H1 (cell line): ENCODE measurements around the gene INPP5F. TPM values are rescaled to one million over a fixed set of nuclear protein-coding genes. Genes with fewer than 3 reads are reported as not detected.

Experiments
- CTCF ChIA-PET: fragments of 300-600 bp; sonication (Branson Sonifier 250); formaldehyde crosslinking; loops from one replicate; lab custom pipeline; 2021; ENCODE audit not compliant: partially characterized antibody; lab: Charles Lee
- POLR2A ChIA-PET: fragments of 300-600 bp; sonication (Branson Sonifier 250); formaldehyde crosslinking; loops from one replicate; lab custom pipeline; 2021; ENCODE audit warnings: inconsistent platforms; ENCODE audit not compliant: partially characterized antibody; lab: Charles Lee
- DNase-seq, 2 experiments: peaks; one replicate each; pipeline versions ENCODE4 v3.0.0 to v3.0.0-alpha.2; 2010 to 2022; ENCODE audit warnings: low spot score in 2 of 2, low read depth in 1 of 2, mixed read lengths in 1 of 2
- FAIRE-seq: peaks from 2 replicates; lab custom pipeline; 2011; peaks lifted over from hg19 to GRCh38; lab: Jason Lieb, UNC
- H2AFZ ChIP-seq: 2 replicates; pipeline ENCODE4 v1.8.1; 2012; ENCODE audit warnings: low read length, inconsistent platforms
- H2AK5ac ChIP-seq: 2 replicates; pipeline ENCODE4 v1.6.1; 2013; ENCODE audit warnings: low read depth, low read length
- H2BK120ac ChIP-seq: replicated peaks from 2 replicates; pipeline ENCODE3; 2013; ENCODE audit warnings: low read depth, low read length, inconsistent platforms
- H2BK12ac ChIP-seq: 2 replicates; pipeline ENCODE4 v1.6.1; 2013; ENCODE audit warnings: low read depth, low read length
- H2BK15ac ChIP-seq: 2 replicates; pipeline ENCODE4 v1.6.1; 2013; ENCODE audit warnings: low read length
- H2BK20ac ChIP-seq: 2 replicates; pipeline ENCODE4 v1.6.1; 2013; ENCODE audit warnings: low read length
- H2BK5ac ChIP-seq: 2 replicates; pipeline ENCODE4 v1.6.1; 2013; ENCODE audit warnings: low read depth, low read length
- H3K14ac ChIP-seq: 2 replicates; pipeline ENCODE4 v1.6.1; 2013; ENCODE audit warnings: inconsistent platforms; ENCODE audit not compliant: insufficient read length
- H3K18ac ChIP-seq: 2 replicates; pipeline ENCODE4 v1.6.1; 2013; ENCODE audit warnings: low read length; ENCODE audit errors: extremely low read depth
- H3K23ac ChIP-seq: 2 replicates; pipeline ENCODE4 v1.6.1; 2013; ENCODE audit warnings: inconsistent platforms; ENCODE audit not compliant: insufficient read length
- H3K23me2 ChIP-seq: 2 replicates; pipeline ENCODE4 v1.6.1; 2013; ENCODE audit warnings: low read depth, low read length
- H3K27ac ChIP-seq: 2 replicates; pipeline ENCODE4 v1.6.1; 2011; ENCODE audit warnings: low read depth, low read length, inconsistent platforms
- H3K27me3 ChIP-seq, 4 experiments: replicated peaks in 1 of 4; 1 replicate in 1 of 4; 2 replicates in 3 of 4; pipeline versions ENCODE4 v1.6.1 to v1.8.1; 2011 to 2013; ENCODE audit warnings: low read length in 3 of 4, mild to moderate bottlenecking in 3 of 4, inconsistent platforms in 2 of 4, mixed read lengths in 2 of 4, moderate library complexity in 1 of 4; ENCODE audit not compliant: control insufficient read depth in 3 of 4, insufficient read depth in 3 of 4; ENCODE audit errors: extremely low read depth in 1 of 4
- H3K36me3 ChIP-seq, 4 experiments: 2 replicates each; pipeline versions ENCODE4 v1.6.1 to v1.8.1; 2011 to 2013; ENCODE audit warnings: mild to moderate bottlenecking in 4 of 4, low read length in 3 of 4, moderate library complexity in 2 of 4, control low read depth in 1 of 4, inconsistent platforms in 1 of 4; ENCODE audit not compliant: insufficient read depth in 4 of 4, control insufficient read depth in 2 of 4
- H3K4ac ChIP-seq: replicated peaks from 2 replicates; pipeline ENCODE3; 2013; ENCODE audit warnings: low read length, low read depth, mixed read lengths, inconsistent platforms; ENCODE audit not compliant: insufficient read length
- H3K4me1 ChIP-seq, 4 experiments: replicated peaks in 1 of 4; 1 replicate in 1 of 4; 2 replicates in 3 of 4; pipeline versions ENCODE4 v1.6.1 to v1.8.1; 2011 to 2013; ENCODE audit warnings: low read length in 3 of 4, inconsistent platforms in 2 of 4, mixed read lengths in 1 of 4; ENCODE audit not compliant: insufficient read depth in 4 of 4, control insufficient read depth in 3 of 4
- H3K4me2 ChIP-seq, 2 experiments: 2 replicates each; pipeline versions ENCODE4 v1.6.1 to v1.8.1; 2011 to 2013; ENCODE audit warnings: low read depth in 2 of 2, low read length in 2 of 2, control low read depth in 1 of 2, inconsistent platforms in 1 of 2, mild to moderate bottlenecking in 1 of 2; ENCODE audit not compliant: insufficient read depth in 1 of 2
- H3K4me3 ChIP-seq, 4 experiments: fragments of 200-600, 300-600 bp in 1 of 4; sonication (generic), shearing (Covaris generic), sonication (Bioruptor Twin) in 1 of 4; 2 replicates each; pipeline versions ENCODE4 v1.5.1 to v1.8.1; 2011 to 2016; ENCODE audit warnings: low read length in 4 of 4, low read depth in 3 of 4, control low read depth in 2 of 4, inconsistent platforms in 2 of 4, mild to moderate bottlenecking in 2 of 4, mixed read lengths in 1 of 4, moderate library complexity in 1 of 4; ENCODE audit not compliant: insufficient read depth in 2 of 4; ENCODE audit errors: extremely low read depth in 1 of 4
- H3K56ac ChIP-seq: replicated peaks from 2 replicates; pipeline ENCODE3; 2013; ENCODE audit warnings: low read depth, mild to moderate bottlenecking, mixed read lengths, low read length, inconsistent platforms; ENCODE audit not compliant: insufficient read length
- H3K79me1 ChIP-seq: 2 replicates; pipeline ENCODE4 v1.6.1; 2013; ENCODE audit warnings: low read depth, low read length, control low read depth
- H3K79me2 ChIP-seq, 2 experiments: 2 replicates each; pipeline versions ENCODE4 v1.6.1 to v1.8.1; 2012 to 2013; ENCODE audit warnings: low read length in 2 of 2, mild to moderate bottlenecking in 2 of 2, inconsistent platforms in 1 of 2; ENCODE audit not compliant: insufficient read depth in 2 of 2, control insufficient read depth in 1 of 2
- H3K9ac ChIP-seq, 4 experiments: replicated peaks in 1 of 4; 1 replicate in 1 of 4; 2 replicates in 3 of 4; pipeline versions ENCODE4 v1.6.1 to v1.8.1; 2011 to 2013; ENCODE audit warnings: low read depth in 3 of 4, low read length in 3 of 4, control low read depth in 2 of 4, mild to moderate bottlenecking in 2 of 4, moderate library complexity in 2 of 4, inconsistent platforms in 1 of 4; ENCODE audit errors: extremely low read depth in 1 of 4
- H3K9me3 ChIP-seq, 2 experiments: 2 replicates each; pipeline versions ENCODE4 v1.6.1 to v1.8.1; 2012 to 2013; ENCODE audit warnings: mild to moderate bottlenecking in 2 of 2, moderate library complexity in 2 of 2, control low read depth in 1 of 2, inconsistent platforms in 1 of 2, low read depth in 1 of 2, low read length in 1 of 2, mixed read lengths in 1 of 2; ENCODE audit not compliant: insufficient read depth in 2 of 2
- H4K20me1 ChIP-seq, 2 experiments: replicated peaks in 1 of 2; 2 replicates each; pipeline versions ENCODE3 to v1.8.1; 2011 to 2013; ENCODE audit warnings: inconsistent platforms in 2 of 2, low read length in 2 of 2, mild to moderate bottlenecking in 1 of 2; ENCODE audit not compliant: insufficient read depth in 2 of 2, control insufficient read depth in 1 of 2
- H4K5ac ChIP-seq: 2 replicates; pipeline ENCODE4 v1.6.1; 2013; ENCODE audit warnings: low read length, low read depth, mixed read lengths, inconsistent platforms; ENCODE audit not compliant: insufficient read length
- H4K8ac ChIP-seq: 2 replicates; pipeline ENCODE4 v1.8.0; 2013; ENCODE audit warnings: mild to moderate bottlenecking, moderate library complexity, low read length, inconsistent platforms; ENCODE audit not compliant: insufficient read depth; ENCODE audit errors: extremely low read depth
- H4K91ac ChIP-seq: replicated peaks from 2 replicates; pipeline ENCODE3; 2013; ENCODE audit warnings: low read length, mixed read lengths, inconsistent platforms; ENCODE audit not compliant: insufficient read length
- ASH2L ChIP-seq: fragments of 200-600, 300-600 bp; sonication (generic); IDR thresholded peaks from one replicate; pipeline ENCODE4 v1.7.1; 2017; ENCODE audit warnings: low read length
- BRCA1 ChIP-seq: IDR thresholded peaks from 2 replicates; pipeline ENCODE4 v1.6.1; 2012; ENCODE audit warnings: low read depth, low read length, improper control_type of control experiment
- CHD2 ChIP-seq: IDR thresholded peaks from 2 replicates; pipeline ENCODE4 v1.6.1; 2012; ENCODE audit warnings: low read length, improper control_type of control experiment
- CREB1 ChIP-seq: IDR thresholded peaks from 2 replicates; pipeline ENCODE4 v1.6.1; 2012; ENCODE audit warnings: inconsistent platforms
- EGR1 ChIP-seq: IDR thresholded peaks from 2 replicates; pipeline ENCODE4 v1.6.1; 2011; ENCODE audit warnings: low read depth, low read length, borderline replicate concordance
- GABPA ChIP-seq: IDR thresholded peaks from 2 replicates; pipeline ENCODE4 v1.6.1; 2011; ENCODE audit warnings: mild to moderate bottlenecking, low read length, moderate library complexity, borderline replicate concordance; ENCODE audit not compliant: insufficient read depth
- GTF2F1 ChIP-seq: IDR thresholded peaks from 2 replicates; pipeline ENCODE4 v1.6.1; 2012; ENCODE audit warnings: low read depth, low read length, improper control_type of control experiment, borderline replicate concordance
- KDM1A ChIP-seq: fragments of 200-600, 300-600 bp; sonication (generic); IDR thresholded peaks from 2 replicates; pipeline ENCODE4 v1.7.1; 2016; ENCODE audit warnings: mild to moderate bottlenecking, low read length, borderline replicate concordance
- PHF8 ChIP-seq: fragments of 200-600 bp; sonication (generic); conservative IDR thresholded peaks from 2 replicates; pipeline ENCODE4 v1.7.1; 2012; ENCODE audit warnings: low read depth, mild to moderate bottlenecking, inconsistent platforms, low read length, moderate library complexity
- RAD21 ChIP-seq, 2 experiments: IDR thresholded peaks in 1 of 2; conservative IDR thresholded peaks in 1 of 2; 2 replicates each; pipeline ENCODE4 v1.6.1; 2011; ENCODE audit warnings: low read depth in 2 of 2, low read length in 2 of 2, improper control_type of control experiment in 1 of 2, inconsistent platforms in 1 of 2, mild to moderate bottlenecking in 1 of 2, moderate library complexity in 1 of 2
- RXRA ChIP-seq: IDR thresholded peaks from 2 replicates; pipeline ENCODE4 v1.6.1; 2011; ENCODE audit warnings: low read depth, mild to moderate bottlenecking, low read length, moderate library complexity; ENCODE audit not compliant: insufficient read depth
- SIX5 ChIP-seq: IDR thresholded peaks from 2 replicates; pipeline ENCODE4 v1.6.1; 2011; ENCODE audit warnings: mild to moderate bottlenecking, low read depth, low read length
- TCF12 ChIP-seq: IDR thresholded peaks from 2 replicates; pipeline ENCODE4 v1.6.1; 2011; ENCODE audit warnings: low read depth, mild to moderate bottlenecking, low read length
- WGBS, 2 experiments: shearing (Covaris generic) in 1 of 2; methylation state at CpG; one replicate each; pipeline versions ENCODE4 v1.1.6 to v1.1.7; 2013 to 2015; ENCODE audit warnings: low lambda C conversion rate in 2 of 2, mixed read lengths in 2 of 2, inconsistent platforms in 1 of 2, low coverage in 1 of 2, missing lambda C conversion rate in 1 of 2; ENCODE audit not compliant: insufficient replicate concordance in 2 of 2, insufficient coverage in 1 of 2, insufficient read length in 1 of 2; ENCODE audit errors: extremely low coverage in 1 of 2, missing lambda C conversion rate in 1 of 2; 5-methylcytosine and 5-hydroxymethylcytosine counted together
- polyA plus RNA-seq, 7 experiments: library from polyadenylated mRNA; depleted of rRNA in 3 of 7; stranded (reverse) in 5 of 7; unstranded in 2 of 7; fragments of >200 nt in 5 of 7; fragments of 200-250 nt in 2 of 7; gene quantifications; 1 replicate in 5 of 7; 2 replicates in 1 of 7; 4 replicates in 1 of 7; pipeline versions ENCODE4 v1.2.1 to v1.2.3, GENCODE V29; 2011 to 2013; ENCODE audit warnings: missing spikeins in 2 of 7, mixed read lengths in 2 of 7
- total RNA-seq: library from RNA; stranded (reverse); fragmentation: NEBNext Ultra II Directional; extraction: Animal tissue kit (Norgen Biotek cat#: 25700); gene quantifications from 2 replicates; pipeline ENCODE4 v1.2.1, GENCODE V29; 2021
- TF ChIP-seq, protein P1 (sequence below): IDR thresholded peaks from 2 replicates; pipeline ENCODE4 v1.6.1; 2011; ENCODE audit warnings: low read depth, mild to moderate bottlenecking, low read length; ENCODE audit not compliant: insufficient read depth

INPP5F gene
- total and polyA plus RNA-seq, 2 of the 8 experiments (the other 6 are each of a cell fraction or from before 2014, with no cell fraction given) = 50.1 to 101 TPM

DNA sequence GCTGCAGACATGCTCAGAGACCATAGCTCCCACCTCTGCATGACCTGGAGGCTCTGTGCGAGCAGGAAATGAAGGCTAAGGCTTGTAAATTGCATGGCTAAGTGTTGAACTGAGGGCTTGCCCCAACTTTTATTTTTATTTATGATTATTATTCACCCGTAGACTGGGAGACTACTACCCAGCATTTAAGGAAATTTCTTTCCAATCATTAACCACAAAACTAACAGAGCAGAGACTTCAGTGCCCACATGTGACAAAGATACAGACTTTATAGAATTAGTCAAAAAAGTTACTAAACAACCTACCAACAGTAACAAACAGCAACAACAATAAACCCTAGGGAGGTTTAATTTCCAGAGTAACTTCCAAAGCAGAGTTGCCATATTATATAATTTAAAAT lies 107.1 kb downstream of the INPP5F start:
- Histone ChIP-seq H3K56ac (no peak overlapping the region), H3K9me3 (no peaks in the 10 kb centered on the region), H3K4me1 (no peaks in the 10 kb centered on the region), H3K79me1 (no peaks in the 10 kb centered on the region; the same call in 1 of the 2 replicates), H4K8ac (no peak overlapping the region), H2BK12ac (no peak overlapping the region), H2BK20ac (no peak overlapping the region), H3K18ac (no peak overlapping the region), H2BK15ac (no peak overlapping the region), H3K4me3 (no peak overlapping the region), H3K4ac (no peak overlapping the region), H3K79me2 (no peaks in the 10 kb centered on the region), H2BK5ac (no peak overlapping the region), H3K23ac (no peak overlapping the region), H2BK120ac (no peak overlapping the region), H4K20me1 (peaks cover 0 to 2% of the 10 kb centered on the region in 2 experiments), H3K27ac (no peak overlapping the region), H3K27me3 (no peaks in the 10 kb centered on the region), H3K23me2 (no peaks in the 10 kb centered on the region), H3K14ac (no peak overlapping the region), H3K4me2 (no peak overlapping the region), H2AFZ (no peak overlapping the region), H4K5ac (no peak overlapping the region), H3K36me3 (peaks cover 15 to 89% (median 59%) of the 10 kb centered on the region in 4 experiments), H2AK5ac (no peak overlapping the region), H4K91ac (no peak overlapping the region), H3K9ac (no peak overlapping the region)
- ChIA-PET CTCF (interaction anchor here (0.8 to 2.0 kb wide), 2 partner anchors 27 kb away, joined by 3 to 7 read pairs; no protein-coding TSS in a partner anchor), POLR2A (interaction anchor here (1.4 to 2.3 kb wide), 2 partner anchors 12 to 14 kb away, joined by 4 to 10 read pairs; no protein-coding TSS in a partner anchor)
- WGBS, 2 experiments = 91% methylated on average over 2 of the region's 2 CpGs; no CpG with 5 or more reads in 1 of the 2 experiments
- FAIRE-seq (no peak), DNase-seq (no peak)
- no peak for TF ChIP-seq RXRA
- TF ChIP-seq CREB1 = no peak
- no peak for TF ChIP-seq EGR1
- no peak for TF ChIP-seq KDM1A
- no peak for TF ChIP-seq TCF12
- TF ChIP-seq ASH2L = no peak
- no peak for TF ChIP-seq GABPA
- TF ChIP-seq RAD21 (IDR thresholded peaks at IDR 0.05 in 1 of 2, conservative IDR thresholded peaks at IDR 0.05 in 1 of 2; ENCODE audit: low read depth in 2 of 2, low read length in 2 of 2) = no peak
- no peak for TF ChIP-seq CHD2
- TF ChIP-seq PHF8 = no peak
- TF ChIP-seq BRCA1 = no peak
- TF ChIP-seq SIX5 = no peak
- TF ChIP-seq, protein P1, sequence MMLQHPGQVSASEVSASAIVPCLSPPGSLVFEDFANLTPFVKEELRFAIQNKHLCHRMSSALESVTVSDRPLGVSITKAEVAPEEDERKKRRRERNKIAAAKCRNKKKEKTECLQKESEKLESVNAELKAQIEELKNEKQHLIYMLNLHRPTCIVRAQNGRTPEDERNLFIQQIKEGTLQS = no peak
- no peak for TF ChIP-seq GTF2F1
